DOHH2 (cell line): ENCODE data around the gene SRCAP.

Experiments
- H3F3A ChIP-seq: fragments of 200-600 bp; sonication (generic), shearing (Covaris generic); 2 replicates; pipeline ENCODE4 v1.6.0; 2016; ENCODE audit warnings: antibody characterized with exemption, mild to moderate bottlenecking; ENCODE audit not compliant: control insufficient read depth, insufficient read depth
- H3K27ac ChIP-seq: fragments of 200-600 bp; sonication (generic); 2 replicates; pipeline ENCODE4 v1.5.1; 2014; ENCODE audit warnings: low read depth, mild to moderate bottlenecking, low read length, moderate library complexity
- H3K27me3 ChIP-seq: fragments of 200-600 bp; sonication (generic); 2 replicates; pipeline ENCODE4 v1.6.1; 2014; ENCODE audit warnings: mild to moderate bottlenecking, low read length, mixed read lengths; ENCODE audit not compliant: control insufficient read depth
- H3K36me3 ChIP-seq: fragments of 200-600 bp; sonication (generic); 2 replicates; pipeline ENCODE4 v1.6.1; 2014; ENCODE audit warnings: mild to moderate bottlenecking, low read length, moderate library complexity, mixed read lengths; ENCODE audit not compliant: control insufficient read depth
- H3K4me1 ChIP-seq: fragments of 200-600 bp; sonication (generic); 2 replicates; pipeline ENCODE4 v1.6.1; 2014; ENCODE audit warnings: mild to moderate bottlenecking, low read length, mixed read lengths; ENCODE audit not compliant: control insufficient read depth
- H3K4me2 ChIP-seq: fragments of 200-600 bp; sonication (generic); 2 replicates; pipeline ENCODE4 v1.6.0; 2014; ENCODE audit warnings: mild to moderate bottlenecking, low read length, moderate library complexity
- H3K4me3 ChIP-seq: fragments of 200-600 bp; sonication (generic); 2 replicates; pipeline ENCODE4 v1.5.1; 2014; ENCODE audit warnings: mild to moderate bottlenecking, low read length, mixed read lengths
- H3K79me2 ChIP-seq: fragments of 200-600 bp; sonication (generic); 2 replicates; pipeline ENCODE4 v1.6.1; 2014; ENCODE audit warnings: mild to moderate bottlenecking, low read length, mixed read lengths; ENCODE audit not compliant: control insufficient read depth
- H3K9me2 ChIP-seq: fragments of 200-600 bp; sonication (generic); replicated peaks from 2 replicates; pipeline ENCODE4 v1.6.1; 2014; ENCODE audit warnings: mild to moderate bottlenecking, low read length, mixed read lengths; ENCODE audit not compliant: control insufficient read depth
- H3K9me3 ChIP-seq: fragments of 200-600 bp; sonication (generic); 2 replicates; pipeline ENCODE4 v1.6.1; 2014; ENCODE audit warnings: antibody characterized with exemption, low read length, mixed read lengths; ENCODE audit not compliant: control insufficient read depth, insufficient read depth
- H4K20me1 ChIP-seq: fragments of 200-600 bp; sonication (generic); 2 replicates; pipeline ENCODE4 v1.6.0; 2014; ENCODE audit warnings: low read depth, mild to moderate bottlenecking, antibody characterized with exemption, low read length, moderate library complexity; ENCODE audit not compliant: control insufficient read depth, insufficient read depth
- EZH2phosphoT487 ChIP-seq: fragments of 200-600 bp; sonication (generic); IDR thresholded peaks from 2 replicates; pipeline ENCODE4 v1.6.1; 2017; ENCODE audit warnings: borderline replicate concordance, mild to moderate bottlenecking, antibody characterized with exemption, low read length, moderate library complexity, mixed read lengths
- TF ChIP-seq, protein P1 (sequence below): fragments of 200-600 bp; sonication (generic); IDR thresholded peaks from one replicate; pipeline ENCODE4 v1.5.1; 2014; ENCODE audit warnings: antibody characterized with exemption, mild to moderate bottlenecking, low read depth, low read length; ENCODE audit not compliant: poor library complexity, severe bottlenecking

Gene SRCAP

DNA sequence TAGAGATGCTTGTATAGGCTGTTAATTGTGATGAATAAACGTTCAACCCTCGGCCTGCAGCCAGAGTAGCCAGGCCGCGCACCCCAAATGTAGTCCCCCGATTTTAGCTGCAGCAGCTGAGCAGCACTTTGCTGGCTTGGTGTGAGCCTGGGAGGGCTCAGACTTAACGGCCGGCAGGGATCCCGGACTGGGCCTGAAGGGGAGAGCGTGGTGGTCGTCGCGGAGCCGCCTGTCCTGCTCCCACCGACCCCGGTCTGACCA lies 76.1 kb downstream of the SRCAP start:
- peaks cover 52% of the 10 kb centered on the region for H3K36me3 ChIP-seq
- TF ChIP-seq EZH2phosphoT487: no peak
- TF ChIP-seq, protein P1, sequence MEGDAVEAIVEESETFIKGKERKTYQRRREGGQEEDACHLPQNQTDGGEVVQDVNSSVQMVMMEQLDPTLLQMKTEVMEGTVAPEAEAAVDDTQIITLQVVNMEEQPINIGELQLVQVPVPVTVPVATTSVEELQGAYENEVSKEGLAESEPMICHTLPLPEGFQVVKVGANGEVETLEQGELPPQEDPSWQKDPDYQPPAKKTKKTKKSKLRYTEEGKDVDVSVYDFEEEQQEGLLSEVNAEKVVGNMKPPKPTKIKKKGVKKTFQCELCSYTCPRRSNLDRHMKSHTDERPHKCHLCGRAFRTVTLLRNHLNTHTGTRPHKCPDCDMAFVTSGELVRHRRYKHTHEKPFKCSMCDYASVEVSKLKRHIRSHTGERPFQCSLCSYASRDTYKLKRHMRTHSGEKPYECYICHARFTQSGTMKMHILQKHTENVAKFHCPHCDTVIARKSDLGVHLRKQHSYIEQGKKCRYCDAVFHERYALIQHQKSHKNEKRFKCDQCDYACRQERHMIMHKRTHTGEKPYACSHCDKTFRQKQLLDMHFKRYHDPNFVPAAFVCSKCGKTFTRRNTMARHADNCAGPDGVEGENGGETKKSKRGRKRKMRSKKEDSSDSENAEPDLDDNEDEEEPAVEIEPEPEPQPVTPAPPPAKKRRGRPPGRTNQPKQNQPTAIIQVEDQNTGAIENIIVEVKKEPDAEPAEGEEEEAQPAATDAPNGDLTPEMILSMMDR: no peak
- H3K4me1 ChIP-seq: peaks cover 19% of the 10 kb centered on the region
- no peaks in the 10 kb centered on the region for H3K9me3 ChIP-seq
- H4K20me1 ChIP-seq: no peaks in the 10 kb centered on the region
- H3K27ac ChIP-seq: peak overlapping the region; percentile 56; the same call in 1 of the 2 replicates
- H3K4me2 ChIP-seq: peak overlapping the region; percentile 80
- H3K79me2 ChIP-seq: peaks cover 12% of the 10 kb centered on the region
- H3K4me3 ChIP-seq: peak overlapping the region; percentile 83
- H3K9me2 ChIP-seq: no peaks in the 10 kb centered on the region
- H3K27me3 ChIP-seq: no peaks in the 10 kb centered on the region
- peaks cover 7% of the 10 kb centered on the region; the same call in 1 of the 2 replicates for H3F3A ChIP-seq

DNA sequence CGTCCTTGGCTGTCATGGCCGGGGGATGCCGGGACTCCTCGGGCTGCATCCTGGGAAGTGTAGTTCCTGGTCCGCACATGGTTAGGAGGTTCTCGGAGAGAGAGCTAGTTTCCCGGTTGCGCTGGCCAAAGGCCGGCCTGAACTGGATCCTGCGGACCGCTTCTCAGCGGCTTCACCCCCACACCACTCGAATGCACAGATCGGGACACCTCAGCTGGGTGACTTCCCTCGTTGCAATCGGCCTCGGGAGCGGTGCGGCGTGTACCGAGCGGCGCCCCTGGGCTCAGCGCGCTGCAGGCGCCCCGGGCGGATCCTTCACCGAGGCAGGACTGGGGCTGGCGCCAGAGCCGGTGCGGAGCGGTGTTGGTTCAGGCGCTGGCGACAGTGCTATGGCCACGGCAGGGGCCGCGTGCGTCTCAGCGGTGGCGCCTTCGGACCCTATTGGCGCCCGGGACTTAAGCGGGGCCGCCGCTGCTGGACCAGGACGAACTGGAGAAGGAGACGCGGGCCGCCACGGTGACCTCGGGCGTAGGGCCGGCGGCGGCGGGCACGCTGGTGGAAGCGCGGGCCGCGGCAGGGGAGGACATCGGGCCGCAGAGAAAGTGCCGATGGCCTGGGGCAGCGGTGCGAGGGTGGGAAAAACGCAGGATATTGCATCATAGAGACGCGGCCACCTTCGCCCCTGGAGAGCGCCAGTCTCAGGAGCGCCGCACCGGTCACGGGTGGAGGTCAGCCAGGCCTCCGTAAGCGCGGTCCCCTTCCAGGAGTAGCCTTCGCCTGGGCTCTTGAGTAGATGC lies 76.6 kb downstream of the SRCAP start:
- peaks cover 46% of the 10 kb centered on the region for H3K36me3 ChIP-seq
- TF ChIP-seq EZH2phosphoT487: no peak
- TF ChIP-seq, protein P1: no peak
- peaks cover 19% of the 10 kb centered on the region for H3K4me1 ChIP-seq
- peak overlapping the region; percentile 83 for H3K4me3 ChIP-seq
- peak overlapping the region; percentile 56 for H3K27ac ChIP-seq
- H4K20me1 ChIP-seq: no peaks in the 10 kb centered on the region
- H3K9me3 ChIP-seq: no peaks in the 10 kb centered on the region
- peak overlapping the region; percentile 80 for H3K4me2 ChIP-seq
- H3K9me2 ChIP-seq: no peaks in the 10 kb centered on the region
- peaks cover 7% of the 10 kb centered on the region; the same call in 1 of the 2 replicates for H3F3A ChIP-seq
- peaks cover 12% of the 10 kb centered on the region for H3K79me2 ChIP-seq
- H3K27me3 ChIP-seq: no peaks in the 10 kb centered on the region

DNA sequence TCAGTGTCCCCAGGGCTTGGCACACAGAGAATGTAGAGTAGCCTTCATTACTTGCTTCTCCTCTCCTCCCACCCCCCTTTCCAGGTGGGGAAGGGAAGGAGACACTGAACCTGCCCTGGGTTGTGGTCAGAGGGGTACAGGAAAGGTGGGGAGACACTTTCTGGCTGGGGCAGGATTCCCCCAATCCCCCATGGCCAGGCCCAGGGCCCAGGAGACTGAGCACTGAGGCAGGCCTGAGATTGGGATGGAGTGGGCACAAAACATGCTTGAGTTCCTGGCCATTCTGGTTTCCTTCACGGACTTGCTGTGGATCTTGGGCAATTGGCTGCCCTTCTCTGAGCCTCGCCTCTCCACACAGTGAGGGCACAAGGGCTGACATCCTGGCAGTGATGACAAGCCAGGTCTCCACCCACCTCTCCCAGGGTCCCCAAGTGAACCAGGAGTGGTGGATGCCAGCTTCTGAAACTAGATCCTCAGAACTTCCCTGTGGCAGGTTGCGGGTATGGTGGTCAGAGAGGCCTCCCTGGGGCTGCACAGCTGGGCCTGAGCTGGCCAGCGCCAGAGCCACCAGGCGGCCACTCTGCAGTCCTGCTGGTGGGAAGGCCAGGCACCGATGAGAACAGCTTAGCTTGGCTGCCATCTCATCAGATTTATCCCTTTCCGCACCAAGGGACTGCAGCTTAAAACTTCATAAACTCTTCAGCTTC lies 78.8 kb downstream of the SRCAP start:
- H3K9me3 ChIP-seq: no peaks in the 10 kb centered on the region
- peaks cover 12% of the 10 kb centered on the region for H3K79me2 ChIP-seq
- H3K9me2 ChIP-seq: no peaks in the 10 kb centered on the region
- H4K20me1 ChIP-seq: no peaks in the 10 kb centered on the region
- H3K4me3 ChIP-seq: no peak overlapping the region
- no peak overlapping the region for H3K4me2 ChIP-seq
- peaks cover 31% of the 10 kb centered on the region for H3K36me3 ChIP-seq
- TF ChIP-seq EZH2phosphoT487: no peak
- TF ChIP-seq, protein P1: no peak
- no peak overlapping the region for H3K27ac ChIP-seq
- H3K4me1 ChIP-seq: peaks cover 19% of the 10 kb centered on the region
- H3F3A ChIP-seq: peaks cover 7% of the 10 kb centered on the region; the same call in 1 of the 2 replicates
- H3K27me3 ChIP-seq: no peaks in the 10 kb centered on the region
